ENCODE results near the gene NPS.

DNA sequence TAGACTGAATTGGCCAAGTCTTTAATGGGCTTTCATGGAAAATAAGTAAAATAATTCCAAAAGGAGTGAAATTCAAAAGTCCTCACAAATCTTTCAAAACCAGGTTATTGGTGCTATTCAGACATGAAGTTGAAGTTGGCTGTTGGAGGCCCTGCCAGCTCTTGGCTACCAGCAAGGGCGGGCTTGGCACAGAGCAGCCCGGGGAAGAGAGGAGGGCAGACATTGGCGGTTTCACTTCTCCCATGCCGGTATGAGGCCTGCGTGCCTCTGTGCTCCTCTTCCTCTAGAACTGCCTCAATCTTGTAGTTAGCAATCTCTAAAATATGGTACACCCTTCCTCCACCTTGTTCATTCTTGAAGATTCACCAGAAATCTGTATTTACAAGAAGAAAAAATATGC is 16.4 kb upstream of the NPS start:
- TF ChIP-seq CTCF (IDR thresholded peaks at IDR 0.05) (no peak), ZFX (IDR thresholded peaks at IDR 0.05; ENCODE audit: borderline replicate concordance) (no peak)

All from 22Rv1 (cell line).